GM23338 (cell line): ENCODE measurements around the gene ME3. TPM values are rescaled to one million over a fixed set of nuclear protein-coding genes. Genes with fewer than 3 reads are reported as not detected.

Source experiments
- ATAC-seq: fragments of 200-7000 bp; cut with Tn5 transposase; 3 replicates; pipeline ENCODE4 v1.9.1; 2020
- DNase-seq: peaks from one replicate; pipeline ENCODE4 v3.0.0-alpha.2; 2015; ENCODE audit warnings: low spot score
- H2AFZ ChIP-seq: fragments of 200-600 bp; sonication (generic); 2 replicates; pipeline ENCODE4 v1.8.0; 2016; ENCODE audit warnings: antibody characterized with exemption, mild to moderate bottlenecking, moderate library complexity
- H3F3A ChIP-seq: fragments of 200-600 bp; sonication (generic); replicated peaks from 2 replicates; pipeline ENCODE4 v1.8.0; 2017; ENCODE audit warnings: antibody characterized with exemption, mixed run types, low read depth
- H3K27ac ChIP-seq: fragments of 200-600 bp; sonication (generic); 2 replicates; pipeline ENCODE4 v1.6.1; 2016; ENCODE audit warnings: low read depth
- H3K27me3 ChIP-seq: fragments of 200-600 bp; sonication (generic); 2 replicates; pipeline ENCODE4 v1.8.0; 2016; ENCODE audit warnings: mild to moderate bottlenecking, mixed run types, moderate library complexity; ENCODE audit not compliant: insufficient read depth
- H3K36me3 ChIP-seq: fragments of 200-600 bp; sonication (generic); 2 replicates; pipeline ENCODE4 v1.8.0; 2016; ENCODE audit warnings: mild to moderate bottlenecking; ENCODE audit not compliant: insufficient read depth
- H3K4me1 ChIP-seq: fragments of 200-600 bp; sonication (generic); 2 replicates; pipeline ENCODE4 v1.8.0; 2016; ENCODE audit warnings: mild to moderate bottlenecking, moderate library complexity; ENCODE audit not compliant: insufficient read depth
- H3K4me2 ChIP-seq: fragments of 200-600 bp; sonication (generic); 2 replicates; pipeline ENCODE4 v1.7.1; 2017; ENCODE audit warnings: mixed run types
- H3K4me3 ChIP-seq: fragments of 200-600 bp; sonication (generic); 2 replicates; pipeline ENCODE4 v1.6.1; 2016; ENCODE audit warnings: mixed run types
- H3K79me2 ChIP-seq: fragments of 200-600 bp; sonication (generic); replicated peaks from 2 replicates; pipeline ENCODE4 v1.8.0; 2017; ENCODE audit warnings: mild to moderate bottlenecking; ENCODE audit not compliant: insufficient read depth
- H3K9me2 ChIP-seq: fragments of 200-600 bp; sonication (generic); 2 replicates; pipeline ENCODE4 v1.8.0; 2017; ENCODE audit not compliant: insufficient read depth
- H4K20me1 ChIP-seq: fragments of 200-600 bp; sonication (generic); replicated peaks from 2 replicates; pipeline ENCODE4 v1.8.0; 2017; ENCODE audit warnings: mild to moderate bottlenecking; ENCODE audit not compliant: insufficient read depth
- H3K27ac Mint-ChIP-seq: 2 replicates; pipeline ENCODE4 v1.8.0; 2020; ENCODE audit warnings: inconsistent platforms, mild to moderate bottlenecking, moderate library complexity, mixed read lengths
- H3K27me3 Mint-ChIP-seq: 3 replicates; pipeline ENCODE4 v1.8.0; 2022; ENCODE audit warnings: low read depth, mild to moderate bottlenecking, moderate library complexity, mixed read lengths, inconsistent platforms; ENCODE audit not compliant: insufficient read depth, poor library complexity
- H3K36me3 Mint-ChIP-seq: 3 replicates; pipeline ENCODE4 v1.8.0; 2021; ENCODE audit warnings: low read depth, mild to moderate bottlenecking, inconsistent platforms, moderate library complexity, mixed read lengths
- H3K4me1 Mint-ChIP-seq: 3 replicates; pipeline ENCODE4 v1.8.0; 2020; ENCODE audit warnings: mild to moderate bottlenecking, inconsistent platforms, mixed read lengths
- H3K4me3 Mint-ChIP-seq: 3 replicates; pipeline ENCODE4 v1.8.0; 2021; ENCODE audit warnings: moderate library complexity, mild to moderate bottlenecking, inconsistent platforms, mixed read lengths
- H3K9me3 Mint-ChIP-seq: 3 replicates; pipeline ENCODE4 v1.8.0; 2020; ENCODE audit warnings: moderate library complexity, mild to moderate bottlenecking, inconsistent platforms, mixed read lengths
- CREB1 ChIP-seq: fragments of 250-450 bp; sonication (Bioruptor Pico); IDR thresholded peaks from 2 replicates; pipeline ENCODE4 v1.5.0; 2020; ENCODE audit warnings: low read depth, mild to moderate bottlenecking, moderate library complexity
- CTCF ChIP-seq, 2 experiments: fragments of 200-600 bp in 1 of 2; sonication (generic) in 1 of 2; conservative IDR thresholded peaks; 2 replicates each; pipeline versions ENCODE4 v1.5.1 to v1.6.1; 2016 to 2017; ENCODE audit warnings: antibody characterized with exemption in 2 of 2, low read depth in 2 of 2, mild to moderate bottlenecking in 2 of 2, moderate library complexity in 1 of 2
- ETS1 ChIP-seq: IDR thresholded peaks from 2 replicates; pipeline ENCODE4 v1.6.1; 2016; ENCODE audit warnings: antibody characterized with exemption
- EZH2 ChIP-seq: fragments of 200-600 bp; sonication (generic); IDR thresholded peaks from one replicate; pipeline ENCODE4 v1.8.0; 2017; ENCODE audit warnings: antibody characterized with exemption, mild to moderate bottlenecking, low read depth; ENCODE audit not compliant: unreplicated experiment
- EZH2phosphoT487 ChIP-seq: fragments of 200-600 bp; sonication (generic); IDR thresholded peaks from one replicate; pipeline ENCODE4 v1.8.1; 2018; ENCODE audit warnings: antibody characterized with exemption; ENCODE audit not compliant: unreplicated experiment
- JUNB ChIP-seq: IDR thresholded peaks from one replicate; pipeline ENCODE4 v1.6.1; 2016; ENCODE audit warnings: antibody characterized with exemption; ENCODE audit not compliant: unreplicated experiment
- NANOG ChIP-seq: IDR thresholded peaks from 2 replicates; pipeline ENCODE4 v1.6.1; 2016; ENCODE audit warnings: antibody characterized with exemption, borderline replicate concordance
- POLR2AphosphoS5 ChIP-seq: IDR thresholded peaks from 2 replicates; pipeline ENCODE4 v1.6.1; 2016; ENCODE audit warnings: antibody characterized with exemption, low read depth
- REST ChIP-seq: IDR thresholded peaks from one replicate; pipeline ENCODE4 v1.6.1; 2018; ENCODE audit warnings: antibody characterized with exemption; ENCODE audit not compliant: unreplicated experiment
- STAT1 ChIP-seq: IDR thresholded peaks from one replicate; pipeline ENCODE4 v1.6.1; 2016; ENCODE audit warnings: antibody characterized with exemption; ENCODE audit not compliant: unreplicated experiment
- ZNF114 ChIP-seq: fragments of 250-450 bp; sonication (Bioruptor Pico); IDR thresholded peaks from 2 replicates; pipeline ENCODE4 v1.5.0; 2020; ENCODE audit warnings: mild to moderate bottlenecking, moderate library complexity
- ZNF331 ChIP-seq: fragments of 250-450 bp; sonication (Bioruptor Pico); IDR thresholded peaks from 2 replicates; pipeline ENCODE4 v1.5.0; 2020; ENCODE audit warnings: low read depth, mild to moderate bottlenecking, moderate library complexity
- ZNF462 ChIP-seq: fragments of 250-450 bp; sonication (Bioruptor Pico); IDR thresholded peaks from 2 replicates; pipeline ENCODE4 v1.5.0; 2020; ENCODE audit warnings: mild to moderate bottlenecking, moderate library complexity
- polyA plus RNA-seq: library from polyadenylated mRNA; unstranded; fragments of >200 nt; fragmentation: Nextera tagmentation; extraction: Ambion mirVana; gene quantifications from 2 replicates; pipeline ENCODE4 v1.2.1, GENCODE V29; 2016
- total RNA-seq: library from RNA; depleted of rRNA; stranded (reverse); fragments of >200 nt; shearing (Covaris generic); gene quantifications from 2 replicates; pipeline ENCODE4 v1.2.3, GENCODE V29; 2014

ME3 gene
- total and polyA plus RNA-seq, 2 experiments from 2014 or later: 1.3 to 4.0 TPM

GRCh38 chr11:86610559-86611341 is 61.7 kb downstream of the ME3 start:
- no peaks in the 10 kb centered on the region for H3K79me2 ChIP-seq

More at GRCh38 chr11:86610559-86611341, 61.7 kb downstream of the ME3 start:
- DNase-seq (no peak), ATAC-seq (peak; percentile 82)
- H4K20me1 ChIP-seq: no peaks in the 10 kb centered on the region
- H3K4me1 Mint-ChIP-seq: peaks cover 14% of the 10 kb centered on the region
- H3K27ac Mint-ChIP-seq: 0 out of 2 replicates have a peak overlapping the region, but pooled peaks have one; percentile 38
- H3K9me2 ChIP-seq: 0 out of 2 replicates have a peak, but pooled peaks cover 7% of the 10 kb centered on the region
- no peak overlapping the region for H2AFZ ChIP-seq
- no peak overlapping the region for H3K27ac ChIP-seq
- no peaks in the 10 kb centered on the region for H3K27me3 ChIP-seq
- no peak overlapping the region for H3K4me2 ChIP-seq
- peaks cover 2% of the 10 kb centered on the region for H3K27me3 Mint-ChIP-seq
- H3K9me3 Mint-ChIP-seq: peaks cover 5% of the 10 kb centered on the region; the same call in 1 of the 3 replicates
- no peak overlapping the region for H3K4me3 ChIP-seq
- no peaks in the 10 kb centered on the region for H3K36me3 Mint-ChIP-seq
- no peak for TF ChIP-seq CREB1 (CRISPR knock-in tag)
- TF ChIP-seq ETS1: no peak
- no peak for TF ChIP-seq STAT1
- no peak for TF ChIP-seq CTCF (conservative IDR thresholded peaks at IDR 0.05; ENCODE audit: low read depth in 2 of 2)
- TF ChIP-seq ZNF331 (CRISPR knock-in tag): no peak
- TF ChIP-seq EZH2phosphoT487: no peak
- TF ChIP-seq EZH2: no peak
- no peak for TF ChIP-seq POLR2AphosphoS5
- no peak for TF ChIP-seq JUNB
- TF ChIP-seq ZNF114: no peak
- no peak for TF ChIP-seq NANOG
- no peak for TF ChIP-seq REST
- TF ChIP-seq ZNF462 (CRISPR knock-in tag): no peak
- no peaks in the 10 kb centered on the region for H3F3A ChIP-seq
- H3K4me3 Mint-ChIP-seq: no peak overlapping the region
- no peaks in the 10 kb centered on the region for H3K36me3 ChIP-seq
- H3K4me1 ChIP-seq: no peaks in the 10 kb centered on the region
